ENCODE data around the gene ATG5. TPM values are rescaled to one million over a fixed set of nuclear protein-coding genes. Genes with fewer than 3 reads are reported as not detected.

The ATG5 gene
- total RNA-seq, 1 donor from 2014 or later = 19.2 TPM

- DNase-seq (ENCODE audit: missing footprints) (no peak), ATAC-seq (no peak)
- intact Hi-C loops (cut with DNase I) = no loop called here
Measured at GRCh38 chr6:106194949-106195921, 130.3 kb downstream of the ATG5 start.

GRCh38 chr6:106192824-106193223, 132.7 kb downstream of the ATG5 start:
- intact Hi-C loops (cut with DNase I) = no loop called here
- ATAC-seq = no peak
- DNase-seq (ENCODE audit: missing footprints) = no peak

- intact Hi-C loops (cut with DNase I) = no loop called here
- ATAC-seq = no peak
Measured at GRCh38 chr6:106188104-106188794, 137.3 kb downstream of the ATG5 start.

GRCh38 chr6:106187424-106187982, 138.1 kb downstream of the ATG5 start:
- intact Hi-C loops (cut with DNase I) = no loop called here
- no peak for ATAC-seq
- no peak for DNase-seq (ENCODE audit: missing footprints)

More at GRCh38 chr6:106188104-106188794, 137.3 kb downstream of the ATG5 start:
- no peak for DNase-seq (ENCODE audit: missing footprints)

- no peak for ATAC-seq
- intact Hi-C loops (cut with DNase I) = no loop called here
- no peak for DNase-seq (ENCODE audit: missing footprints)
Measured at GRCh38 chr6:106186714-106187113, 138.8 kb downstream of the ATG5 start.

- DNase-seq (ENCODE audit: missing footprints) = no peak
- intact Hi-C loops (cut with DNase I) = no loop called here
- ATAC-seq = no peak
Measured at GRCh38 chr6:106186172-106186571, 139.4 kb downstream of the ATG5 start.

GRCh38 chr6:106185615-106186014, 139.9 kb downstream of the ATG5 start:
- no peak for ATAC-seq
- intact Hi-C loops (cut with DNase I) = no loop called here
- DNase-seq (ENCODE audit: missing footprints) = no peak

GRCh38 chr6:106184629-106185028, 140.9 kb downstream of the ATG5 start:
- no peak for DNase-seq (ENCODE audit: missing footprints)
- intact Hi-C loops (cut with DNase I) = no loop called here
- ATAC-seq = no peak

- DNase-seq (ENCODE audit: missing footprints) (no peak), ATAC-seq (no peak)
- intact Hi-C loops (cut with DNase I) = no loop called here
Measured at GRCh38 chr6:106183430-106183829, 142.1 kb downstream of the ATG5 start.

- intact Hi-C loops (cut with DNase I) = no loop called here
- no peak for DNase-seq (ENCODE audit: missing footprints)
- ATAC-seq = no peak
Measured at GRCh38 chr6:106182455-106182854, 143.1 kb downstream of the ATG5 start.

GRCh38 chr6:106181664-106182418, 143.7 kb downstream of the ATG5 start:
- intact Hi-C loops (cut with DNase I) = no loop called here
- DNase-seq (ENCODE audit: missing footprints) = no peak
- no peak for ATAC-seq

- DNase-seq (ENCODE audit: missing footprints) (no peak), ATAC-seq (no peak)
- intact Hi-C loops (cut with DNase I) = no loop called here
Measured at GRCh38 chr6:106180208-106180607, 145.4 kb downstream of the ATG5 start.

- ATAC-seq (no peak), DNase-seq (ENCODE audit: missing footprints) (no peak)
- intact Hi-C loops (cut with DNase I) = no loop called here
Measured at GRCh38 chr6:106178900-106179299, 146.7 kb downstream of the ATG5 start.

GRCh38 chr6:106177786-106178185, 147.8 kb downstream of the ATG5 start:
- DNase-seq (ENCODE audit: missing footprints) (no peak), ATAC-seq (no peak)
- intact Hi-C loops (cut with DNase I) = no loop called here

- intact Hi-C loops (cut with DNase I) = no loop called here
- DNase-seq (ENCODE audit: missing footprints) (no peak), ATAC-seq (no peak)
Measured at GRCh38 chr6:106173124-106173879, 152.3 kb downstream of the ATG5 start.

- intact Hi-C loops (cut with DNase I) = no loop called here
- ATAC-seq (no peak), DNase-seq (ENCODE audit: missing footprints) (no peak)
Measured at GRCh38 chr6:106170030-106170791, 155.3 kb downstream of the ATG5 start.

GRCh38 chr6:106169517-106169916, 156.0 kb downstream of the ATG5 start:
- DNase-seq (ENCODE audit: missing footprints) = no peak
- intact Hi-C loops (cut with DNase I) = no loop called here
- ATAC-seq = no peak

Data from Right ventricle myocardium inferior (tissue), 1 donor.